HG02759 (cell line): ENCODE results near the gene POLR1G.
A peak's percentile ranks its signal among the peaks of the same experiment; 100 is the strongest.
"Not testable (repeated sequence)": the region's sequence is repeated elsewhere in the genome, so short reads cannot be mapped to it uniquely, and the experiment has no call there.

ENCODE experiments used
- ATAC-seq: cut with Tn5 transposase; IDR thresholded peaks from one replicate; pipeline ENCODE4 v1.9.1; 2021; ENCODE audit warnings: mild to moderate bottlenecking, moderate library complexity; ENCODE audit not compliant: unreplicated experiment

POLR1G gene

DNA sequence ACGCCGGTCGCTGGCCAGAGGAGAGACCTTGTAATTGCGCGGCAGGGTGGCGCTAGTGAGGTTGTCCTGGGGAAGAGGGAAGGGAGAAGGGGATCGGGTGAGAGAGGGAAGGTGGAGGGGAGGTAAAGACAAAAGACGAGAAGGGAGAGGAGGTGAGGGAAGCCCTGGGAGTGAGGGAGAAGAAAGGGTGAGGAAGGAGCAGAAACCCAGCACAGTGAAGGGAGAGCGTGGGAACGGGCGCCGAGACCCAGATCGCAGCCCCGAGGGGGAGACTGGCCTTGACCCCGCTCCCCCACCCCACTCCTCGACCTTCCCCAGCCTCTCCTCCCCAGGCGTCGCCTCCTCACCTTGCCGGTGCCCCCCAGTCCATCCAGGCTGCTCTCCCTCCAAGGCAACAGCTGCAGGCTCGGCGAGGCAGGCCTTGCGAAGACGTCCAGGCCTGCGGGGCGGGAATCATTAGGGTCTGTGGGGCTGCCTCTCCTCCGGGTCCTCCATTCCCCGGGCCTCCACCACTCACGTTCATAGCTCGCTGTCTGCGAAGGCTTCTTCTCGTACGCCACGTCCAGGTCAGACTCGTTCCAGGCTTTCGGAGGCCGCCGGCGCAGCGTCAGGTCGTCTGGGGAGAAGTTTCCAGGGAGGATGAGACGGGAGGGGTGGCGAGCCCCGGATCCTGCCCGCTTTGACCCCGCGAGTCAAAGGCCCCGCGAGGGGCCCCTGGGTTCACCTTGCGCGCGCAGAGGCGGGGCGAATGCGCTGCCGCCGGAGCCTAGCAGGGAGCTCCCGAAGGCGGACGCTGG is 10.4 kb upstream of the POLR1G start:
- no peak for ATAC-seq

DNA sequence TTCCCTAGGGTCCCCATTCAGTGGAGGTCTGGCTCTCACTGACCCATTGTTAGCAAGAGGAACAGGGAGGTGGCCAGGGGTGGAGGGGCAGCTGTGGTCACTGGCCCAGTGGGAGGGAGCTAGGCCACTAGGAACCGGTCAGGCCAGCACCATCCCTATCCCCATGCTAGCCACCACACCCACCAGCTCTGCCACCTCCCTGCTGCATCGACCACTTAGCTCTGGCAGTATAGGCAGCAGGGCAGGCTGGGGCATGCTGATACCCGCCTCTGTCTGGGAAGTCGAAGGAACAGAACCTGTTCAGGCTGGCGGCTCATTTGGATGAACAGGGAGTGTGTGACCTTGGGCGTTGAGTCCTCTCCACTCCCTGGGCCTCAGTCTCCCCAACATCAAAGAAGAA is 6.3 kb upstream of the POLR1G start:
- no peak for ATAC-seq

DNA sequence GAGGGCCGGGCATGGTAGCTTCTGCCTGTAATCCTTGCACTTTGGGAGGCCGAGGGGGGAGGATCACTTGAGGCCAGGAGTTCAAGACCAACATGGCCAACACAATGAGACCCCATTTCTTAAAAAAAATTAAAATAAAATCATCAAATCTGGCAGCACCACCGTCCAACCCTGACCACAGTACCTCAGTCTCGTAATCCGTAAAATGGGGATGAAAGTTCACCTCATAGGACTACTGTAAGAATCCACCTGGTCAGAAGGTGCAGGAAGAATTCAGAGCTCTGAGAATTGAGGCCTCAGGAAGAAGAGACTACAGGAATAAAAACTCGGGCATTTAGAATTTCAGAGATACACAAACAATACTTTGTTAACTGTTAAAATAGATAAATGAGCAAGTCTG is 4.6 kb upstream of the POLR1G start:
- no peak for ATAC-seq

DNA sequence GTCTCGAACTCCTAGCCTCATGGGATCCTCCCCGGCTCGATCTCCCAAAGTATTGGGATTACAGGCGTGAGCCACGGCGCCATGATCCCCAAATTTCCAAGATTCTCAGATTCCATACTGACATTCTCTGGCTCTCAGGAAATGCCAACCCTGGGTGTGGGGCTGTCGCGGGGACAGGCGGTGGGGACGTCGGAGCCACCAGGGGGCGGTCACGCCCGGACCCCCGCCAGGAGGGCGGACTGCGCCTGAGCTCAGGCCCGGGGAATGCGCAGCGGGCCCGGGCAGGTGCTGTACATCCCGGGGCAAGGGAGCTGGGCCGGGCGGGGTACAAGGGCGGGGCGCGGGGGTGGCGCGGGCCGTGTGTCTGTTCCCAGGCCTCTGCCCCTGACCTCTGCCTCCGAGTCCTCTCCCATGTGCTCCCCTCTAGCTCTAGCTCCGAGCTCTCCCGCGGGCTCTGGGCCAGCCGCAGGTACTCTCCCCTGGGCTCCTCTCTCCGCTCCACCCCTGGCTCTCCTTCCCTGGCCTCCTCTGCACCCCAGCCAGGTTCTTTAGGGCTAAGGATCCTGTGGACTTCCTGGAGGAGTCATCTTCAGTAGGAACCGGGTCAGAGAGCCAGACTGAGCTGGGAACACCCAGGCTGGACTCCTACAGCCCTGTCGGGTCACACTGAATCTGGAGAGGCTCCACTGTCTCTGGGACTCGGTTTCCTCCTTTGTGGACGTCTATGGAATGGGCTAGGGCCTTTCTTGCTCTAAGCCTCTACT is 4.0 kb upstream of the POLR1G start:
- no peak for ATAC-seq

DNA sequence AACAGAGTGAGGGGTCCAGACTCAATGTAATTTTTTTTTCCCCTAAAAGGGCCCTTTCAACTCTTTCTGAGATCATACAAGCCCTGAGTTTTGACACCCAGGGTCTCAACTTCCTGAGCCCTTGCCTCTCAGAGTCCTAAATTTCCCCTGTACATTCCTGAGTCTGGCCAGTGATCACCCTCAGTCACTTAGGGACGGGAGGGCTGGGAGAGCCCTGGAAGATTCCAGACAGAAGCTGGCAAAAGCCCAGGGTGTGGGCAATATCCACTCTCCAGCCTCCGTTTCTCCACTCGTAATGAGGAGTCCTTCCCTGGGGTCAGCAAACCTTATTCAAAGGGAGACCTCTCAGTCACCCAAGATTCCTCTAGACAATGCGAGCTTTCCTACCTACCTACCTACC is 3.2 kb upstream of the POLR1G start:
- no peak for ATAC-seq

DNA sequence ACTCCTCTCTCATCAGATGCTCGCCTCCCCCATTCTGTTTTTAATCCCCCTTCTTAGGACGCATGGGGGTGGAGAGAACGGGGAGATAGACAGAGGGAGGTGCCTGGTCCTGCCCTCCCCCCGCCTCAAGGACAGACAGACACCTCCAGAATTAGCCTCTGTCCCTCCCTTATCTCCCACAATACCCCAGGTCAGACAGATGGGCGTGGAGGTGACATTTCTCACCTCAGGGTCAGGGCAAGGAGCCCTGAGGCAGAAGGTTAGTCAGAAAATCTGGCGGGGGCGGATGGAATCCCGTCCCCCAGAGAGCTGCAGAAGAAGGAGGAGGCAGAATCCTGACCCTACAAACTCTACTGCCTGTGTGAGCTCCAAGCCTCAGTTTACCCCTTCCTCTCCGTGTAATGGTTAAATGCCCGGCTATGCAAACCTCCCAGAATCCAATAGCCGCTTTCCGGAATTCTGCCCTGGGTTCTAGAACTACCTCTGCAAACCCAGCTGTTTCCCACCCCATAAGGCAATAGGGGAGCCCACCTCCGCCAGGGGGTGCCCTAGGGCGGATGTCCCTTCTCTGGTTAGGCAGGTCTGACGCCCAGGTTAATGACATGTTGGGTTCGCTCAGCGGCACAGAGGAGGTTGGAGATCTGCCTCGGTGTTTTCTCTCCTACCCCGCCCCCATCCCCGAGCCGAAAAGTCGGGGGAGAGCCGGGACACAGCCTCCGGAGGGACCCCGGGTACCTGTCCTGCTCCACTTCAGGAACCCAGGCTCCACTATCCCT is 2.5 kb upstream of the POLR1G start:
- ATAC-seq: no peak

DNA sequence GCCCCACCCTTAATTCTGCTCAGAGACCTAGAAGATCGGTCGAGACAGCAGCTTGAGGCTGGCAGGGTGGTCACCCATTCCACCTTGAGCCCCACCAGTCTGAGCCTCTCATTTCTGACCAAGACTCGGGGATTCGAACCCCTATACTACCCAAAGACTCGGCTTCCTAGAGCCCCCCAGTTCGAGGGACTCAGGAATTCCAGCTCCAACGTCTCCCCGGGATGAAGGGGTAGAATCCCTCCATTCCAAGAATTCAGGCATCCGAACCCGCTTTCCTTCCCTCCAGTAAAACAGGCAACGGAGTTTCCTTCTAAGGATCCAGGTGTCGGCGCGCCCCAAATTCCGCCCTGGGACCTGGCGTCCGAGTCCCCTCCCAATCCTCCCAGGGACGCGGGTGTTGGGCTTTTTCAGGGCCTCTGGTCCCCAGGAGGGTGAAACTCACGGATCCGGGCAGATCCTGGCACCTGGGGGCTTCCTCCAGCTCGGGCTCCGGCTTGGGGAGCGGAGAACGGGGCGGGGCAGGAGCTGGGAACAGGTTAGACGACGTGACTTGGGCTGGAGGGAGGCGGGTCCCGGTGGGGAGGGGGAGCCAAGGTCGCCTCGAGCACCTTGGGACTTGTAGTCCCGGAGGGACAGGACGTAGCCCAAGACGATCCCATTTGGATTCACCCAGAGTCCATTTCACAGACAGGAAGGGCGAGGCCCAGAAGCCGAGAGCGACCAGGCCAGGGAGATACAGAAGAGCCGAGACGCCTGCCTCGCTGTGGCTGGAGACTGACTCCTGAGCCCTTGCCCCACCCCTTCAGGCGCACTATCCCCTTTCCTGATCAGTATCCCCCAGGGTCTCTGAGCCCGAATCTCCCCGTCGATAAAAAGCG is 1.6 kb upstream of the POLR1G start, which contains the start of gene PPP1R13L:
PPP1R13L (minus strand) TSS at position 513 of the 878 bp plus-strand sequence. CDS start 6,751 bp downstream, outside the sequence.
- ATAC-seq: peak; percentile 18

DNA sequence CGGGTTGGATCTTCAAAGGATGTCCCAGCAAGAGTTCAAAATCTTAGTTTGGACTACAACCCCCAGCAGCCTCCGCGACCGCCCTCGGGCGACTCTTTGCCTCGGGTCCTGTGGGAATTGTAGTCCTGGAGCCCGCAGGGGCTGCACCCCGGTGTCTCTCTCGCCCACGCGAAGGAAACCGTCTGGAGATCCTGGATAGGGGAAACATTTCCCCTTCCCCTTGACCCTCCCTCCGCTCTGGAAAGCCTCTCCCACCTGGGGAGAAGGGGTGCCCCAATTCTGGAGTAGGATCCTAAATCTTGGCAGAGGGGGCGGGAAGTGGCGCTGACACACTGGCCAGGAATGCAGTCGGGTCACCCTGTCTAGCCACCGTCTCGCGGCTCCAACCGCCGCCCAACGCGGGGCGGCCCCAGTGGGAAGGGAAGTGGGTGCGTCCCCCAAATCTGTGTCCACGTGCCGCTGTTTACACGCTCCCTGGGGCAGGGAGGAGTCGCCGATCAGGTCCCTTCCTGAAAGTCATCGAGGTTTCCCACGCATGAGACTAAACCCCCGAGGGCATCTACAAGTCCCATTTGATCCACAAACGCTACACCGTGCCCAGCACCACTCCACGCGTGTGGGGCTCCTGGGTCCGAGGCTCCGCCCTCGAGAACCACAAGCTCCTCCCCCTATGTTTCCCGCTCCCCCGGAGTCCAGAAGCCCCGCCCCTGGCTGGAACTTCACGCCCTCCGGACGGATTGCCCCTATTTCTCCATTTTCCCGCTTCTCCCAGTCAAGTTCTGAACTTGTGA is 814 bp upstream of the POLR1G start:
- peak; percentile 55 for ATAC-seq

DNA sequence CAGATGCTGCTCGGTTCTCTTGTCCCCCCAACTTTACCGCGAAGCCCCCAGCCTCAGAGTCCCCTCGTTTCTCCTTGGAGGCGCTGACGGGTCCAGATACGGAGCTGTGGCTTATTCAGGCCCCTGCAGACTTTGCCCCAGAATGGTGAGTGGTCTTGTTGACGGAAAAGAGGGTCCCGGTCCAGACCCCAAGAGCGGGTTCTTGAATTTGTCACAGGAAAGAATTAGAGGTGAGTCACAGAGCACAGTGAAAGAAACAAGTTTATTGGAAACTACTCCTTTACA is 589 bp downstream of the POLR1G start:
- no peak for ATAC-seq

DNA sequence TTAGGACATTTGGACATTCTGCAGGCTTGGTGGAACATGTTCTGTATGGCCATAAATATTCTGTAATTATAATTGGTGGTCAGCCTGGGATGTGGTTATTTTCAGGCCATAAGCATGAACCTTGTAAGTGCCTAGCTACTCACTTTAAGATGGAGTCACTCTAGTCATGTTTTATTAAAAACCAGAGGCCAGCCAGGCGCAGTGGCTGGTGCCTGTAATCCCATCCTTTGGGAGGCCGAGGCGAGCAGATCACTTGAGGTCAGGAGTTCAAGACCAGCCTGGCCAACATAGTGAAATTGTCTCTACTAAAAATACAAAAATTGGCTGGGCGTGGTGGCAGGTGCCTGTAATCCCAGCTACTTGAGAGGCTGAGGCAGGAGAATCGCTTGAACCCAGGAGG is 1.1 kb downstream of the POLR1G start:
- ATAC-seq: not testable (repeated sequence)

DNA sequence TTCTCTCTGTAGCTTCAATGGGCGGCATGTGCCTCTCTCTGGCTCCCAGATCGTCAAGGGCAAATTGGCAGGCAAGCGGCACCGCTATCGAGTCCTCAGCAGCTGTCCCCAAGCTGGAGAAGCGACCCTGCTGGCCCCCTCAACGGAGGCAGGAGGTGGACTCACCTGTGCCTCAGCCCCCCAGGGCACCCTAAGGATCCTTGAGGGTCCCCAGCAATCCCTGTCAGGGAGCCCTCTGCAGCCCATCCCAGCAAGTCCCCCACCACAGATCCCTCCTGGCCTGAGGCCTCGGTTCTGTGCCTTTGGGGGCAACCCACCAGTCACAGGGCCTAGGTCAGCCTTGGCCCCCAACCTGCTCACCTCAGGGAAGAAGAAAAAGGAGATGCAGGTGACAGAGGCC is 1.7 kb downstream of the POLR1G start:
- ATAC-seq: no peak

DNA sequence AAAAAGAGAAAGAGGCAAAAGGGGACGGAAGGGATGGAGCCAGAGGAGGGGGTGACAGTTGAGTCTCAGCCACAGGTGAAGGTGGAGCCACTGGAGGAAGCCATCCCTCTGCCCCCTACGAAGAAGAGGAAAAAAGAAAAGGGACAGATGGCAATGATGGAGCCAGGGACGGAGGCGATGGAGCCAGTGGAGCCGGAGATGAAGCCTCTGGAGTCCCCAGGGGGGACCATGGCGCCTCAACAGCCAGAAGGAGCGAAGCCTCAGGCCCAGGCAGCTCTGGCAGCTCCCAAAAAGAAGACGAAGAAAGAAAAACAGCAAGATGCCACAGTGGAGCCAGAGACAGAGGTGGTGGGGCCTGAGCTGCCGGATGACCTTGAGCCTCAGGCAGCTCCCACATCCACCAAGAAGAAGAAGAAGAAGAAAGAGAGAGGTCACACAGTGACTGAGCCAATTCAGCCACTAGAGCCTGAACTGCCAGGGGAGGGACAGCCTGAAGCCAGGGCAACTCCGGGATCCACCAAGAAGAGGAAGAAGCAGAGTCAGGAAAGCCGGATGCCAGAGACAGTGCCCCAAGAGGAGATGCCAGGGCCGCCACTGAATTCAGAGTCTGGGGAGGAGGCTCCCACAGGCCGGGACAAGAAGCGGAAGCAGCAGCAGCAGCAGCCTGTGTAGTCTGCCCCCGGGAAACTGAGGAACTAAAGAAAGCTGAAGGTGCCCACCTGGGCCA is 2.5 kb downstream of the POLR1G start:
- ATAC-seq: no peak

DNA sequence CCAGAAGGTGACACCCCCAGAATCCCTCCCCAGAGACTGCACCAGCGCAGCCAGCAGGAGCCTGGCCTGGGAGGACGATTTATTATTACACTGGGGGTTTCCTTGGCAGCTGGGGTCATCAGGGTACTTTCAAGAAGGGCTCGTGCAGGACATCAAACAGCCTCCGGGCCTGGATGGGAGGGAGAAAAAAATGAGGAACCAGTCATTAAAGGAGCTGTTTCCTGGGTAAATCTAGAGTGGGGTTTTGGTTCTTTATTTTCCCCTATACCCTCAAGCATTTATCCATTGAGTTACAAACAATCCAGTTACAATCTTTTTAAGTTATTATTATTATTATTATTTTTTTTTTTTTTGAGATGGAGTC is 3.1 kb downstream of the POLR1G start:
- no peak for ATAC-seq

DNA sequence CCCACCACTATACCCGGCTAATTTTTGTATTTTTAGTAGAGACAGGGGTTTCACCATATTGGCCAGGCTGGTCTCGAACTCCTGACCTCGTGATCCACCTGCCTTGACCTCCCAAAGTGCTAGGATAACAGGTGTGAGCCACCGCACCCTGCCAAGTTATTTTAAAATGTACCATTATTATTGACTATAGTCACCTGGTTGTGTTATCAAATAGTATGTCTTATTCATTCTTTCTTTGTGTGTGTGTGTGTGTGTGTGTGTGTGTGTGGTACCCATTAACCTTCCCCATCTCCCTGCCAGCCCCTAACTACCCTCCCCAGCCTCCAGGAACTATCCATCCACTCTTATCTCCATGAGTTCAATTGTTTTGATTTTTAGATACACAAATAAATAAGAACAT is 3.9 kb downstream of the POLR1G start:
- not testable (repeated sequence) for ATAC-seq

DNA sequence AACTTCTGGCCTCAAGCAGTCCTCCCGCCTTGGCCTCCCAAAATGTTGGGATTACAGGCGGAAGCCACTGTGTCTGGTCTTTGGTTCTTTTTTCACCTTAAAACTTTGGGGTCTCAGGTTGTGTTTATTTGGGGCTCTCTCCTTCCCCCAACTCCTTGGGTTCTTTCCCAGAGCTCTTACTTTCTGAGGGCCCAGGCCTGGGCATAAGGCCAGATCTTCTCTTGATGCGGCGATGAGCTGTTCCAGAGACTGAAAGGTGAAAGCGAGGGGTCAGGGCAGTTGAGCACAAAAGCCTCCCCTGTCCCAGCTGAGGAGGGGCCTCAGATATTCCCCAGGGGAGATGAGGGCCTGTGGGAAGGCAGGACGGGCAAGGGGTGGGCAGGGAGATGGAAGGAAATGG is 7.1 kb downstream of the POLR1G start:
- no peak for ATAC-seq

DNA sequence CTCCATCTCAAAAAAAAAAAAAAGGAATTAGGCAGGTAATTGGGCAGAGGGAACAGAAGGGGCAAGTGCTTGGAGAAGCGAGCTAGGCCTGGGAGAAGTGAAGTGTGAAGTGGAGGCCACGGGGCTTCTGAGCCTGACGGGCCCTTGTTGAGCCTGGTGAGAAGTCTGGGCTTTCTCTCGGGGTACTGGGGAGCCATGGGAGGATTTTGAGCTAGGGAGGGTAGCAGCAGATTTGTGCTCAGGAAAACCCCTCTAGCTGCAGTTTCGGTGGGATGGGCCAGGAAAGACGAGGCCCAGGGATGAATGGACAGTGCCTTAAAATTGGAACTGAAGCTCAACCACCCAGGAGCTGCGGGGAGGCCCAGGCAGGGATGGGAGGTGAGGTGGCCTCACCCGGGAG is 8.0 kb downstream of the POLR1G start:
- no peak for ATAC-seq

DNA sequence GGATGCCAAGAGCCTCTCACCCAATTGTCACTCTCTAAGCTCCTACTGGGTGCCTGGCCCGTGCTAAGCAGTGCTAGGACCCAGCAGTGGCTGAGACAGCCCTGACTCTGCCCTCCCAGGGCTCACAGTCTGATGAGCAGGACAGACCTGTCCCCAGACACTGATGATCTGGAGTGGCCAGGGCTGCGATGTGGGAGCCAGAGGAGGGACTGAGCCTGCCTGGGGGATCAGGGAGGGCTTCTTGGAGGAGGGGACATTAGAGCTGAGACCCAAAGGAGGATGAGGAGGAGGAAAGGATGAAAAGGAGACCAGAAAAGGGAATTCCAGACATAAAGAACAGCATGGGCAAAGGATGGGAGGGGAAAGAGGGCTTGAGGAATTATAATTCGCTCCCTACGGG is 10.7 kb downstream of the POLR1G start:
- ATAC-seq: no peak

DNA sequence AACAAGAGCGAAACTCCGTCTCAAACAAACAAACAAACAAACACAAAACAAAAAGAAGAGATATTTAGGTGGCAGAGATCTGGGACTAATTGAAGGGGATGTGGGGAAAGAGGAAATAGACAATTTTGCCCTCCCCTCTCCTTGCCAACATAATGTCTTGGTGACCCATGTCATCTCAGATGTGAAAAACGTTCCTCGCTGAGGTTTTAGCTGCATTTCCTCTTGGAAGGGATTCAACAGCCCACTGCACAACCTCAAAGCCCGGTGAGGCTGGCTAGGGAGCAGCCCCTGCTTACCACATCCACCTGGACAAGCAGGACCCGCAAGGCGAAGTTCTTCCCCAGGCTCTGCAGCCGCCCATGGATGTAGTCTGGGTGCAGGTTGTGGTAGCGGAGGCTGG is 12.4 kb downstream of the POLR1G start:
- no peak for ATAC-seq

DNA sequence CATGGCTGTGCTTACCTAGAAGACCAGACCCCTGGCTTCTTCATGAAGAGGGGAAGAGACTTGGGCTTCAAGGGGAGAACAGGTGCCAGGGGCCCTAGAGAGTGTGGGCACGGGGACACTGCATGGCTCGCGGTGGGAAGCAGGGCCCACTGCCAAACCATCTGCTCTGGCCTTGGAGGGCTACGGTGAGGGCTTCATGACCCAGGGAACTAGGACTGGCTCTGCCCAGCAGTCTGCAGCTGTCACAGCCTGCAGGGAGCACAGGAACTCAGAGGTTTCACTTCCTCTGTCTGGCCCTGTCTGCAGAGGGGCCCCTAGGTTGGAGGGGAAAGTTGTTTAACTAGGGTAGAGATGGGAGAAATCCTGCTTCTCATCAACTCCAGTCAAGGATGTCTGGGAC is 13.0 kb downstream of the POLR1G start:
- peak; percentile 66 for ATAC-seq
